IPS-NIHi7 (cell line): ENCODE results near the gene TMPRSS11D.

Source experiments
- DNase-seq: peaks from one replicate; pipeline ENCODE4 v3.0.0; 2012; ENCODE audit warnings: mixed read lengths; ENCODE audit errors: extremely low spot score

The TMPRSS11D gene

DNA sequence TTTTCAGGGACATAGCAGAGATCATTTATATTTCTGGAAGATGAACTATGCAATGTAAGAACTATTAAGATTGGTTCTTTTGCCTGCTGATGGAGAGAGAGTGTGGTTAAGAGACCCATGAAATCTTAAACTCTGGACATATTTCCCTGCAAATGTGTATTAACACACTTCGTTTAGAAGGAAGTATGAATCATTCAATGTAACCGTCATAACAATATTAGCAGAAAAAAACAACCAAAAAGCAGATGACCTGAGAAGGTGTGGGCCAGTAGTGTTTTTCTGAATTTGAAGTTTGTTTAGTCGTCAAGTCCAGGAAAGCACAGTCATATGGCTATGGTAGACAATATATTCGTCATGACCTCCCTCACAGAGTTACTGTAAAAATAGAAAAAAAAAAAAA is 2.5 kb upstream of the TMPRSS11D start:
- DNase-seq: no peak

DNA sequence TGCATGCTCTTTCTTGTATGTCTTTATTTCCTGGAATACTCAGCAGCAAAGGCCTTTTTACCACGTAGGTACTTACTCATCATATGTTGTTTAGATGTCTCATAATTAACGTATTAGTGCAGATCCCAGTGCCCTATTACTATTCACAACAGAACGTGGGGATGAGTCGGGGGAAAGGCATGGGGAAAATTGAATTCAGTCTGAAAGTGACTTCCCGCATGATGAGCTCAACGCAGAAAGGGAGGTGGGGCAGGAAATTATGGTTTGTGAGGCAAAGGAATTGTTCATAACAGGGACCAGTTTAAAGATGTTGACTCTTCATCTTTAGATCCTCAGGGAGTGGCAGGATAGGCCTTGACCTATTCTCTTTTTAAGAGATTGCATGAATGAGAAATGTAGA is 2.0 kb upstream of the TMPRSS11D start:
- no peak for DNase-seq

DNA sequence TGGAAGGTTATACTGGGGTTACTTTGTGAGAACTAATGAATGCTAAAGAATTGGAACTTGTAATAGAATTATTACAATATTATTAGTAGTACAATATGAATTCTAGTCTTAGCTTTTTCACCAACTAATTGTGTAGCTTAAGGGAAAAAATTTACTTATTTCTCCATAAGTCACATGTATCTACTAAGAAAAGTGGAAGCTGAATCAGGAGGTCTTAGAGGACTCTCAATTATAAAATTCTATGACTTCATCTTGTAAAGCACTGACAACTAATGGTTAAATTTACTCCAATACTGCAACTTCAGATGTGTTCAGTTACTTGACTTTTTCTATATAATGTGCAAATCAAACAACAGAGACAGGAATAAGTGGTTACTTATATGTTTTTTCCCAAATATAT is 899 bp upstream of the TMPRSS11D start:
- no peak for DNase-seq

GRCh38 chr4:67883458-67883857 is 344 bp downstream of the TMPRSS11D start:
- no peak for DNase-seq

DNA sequence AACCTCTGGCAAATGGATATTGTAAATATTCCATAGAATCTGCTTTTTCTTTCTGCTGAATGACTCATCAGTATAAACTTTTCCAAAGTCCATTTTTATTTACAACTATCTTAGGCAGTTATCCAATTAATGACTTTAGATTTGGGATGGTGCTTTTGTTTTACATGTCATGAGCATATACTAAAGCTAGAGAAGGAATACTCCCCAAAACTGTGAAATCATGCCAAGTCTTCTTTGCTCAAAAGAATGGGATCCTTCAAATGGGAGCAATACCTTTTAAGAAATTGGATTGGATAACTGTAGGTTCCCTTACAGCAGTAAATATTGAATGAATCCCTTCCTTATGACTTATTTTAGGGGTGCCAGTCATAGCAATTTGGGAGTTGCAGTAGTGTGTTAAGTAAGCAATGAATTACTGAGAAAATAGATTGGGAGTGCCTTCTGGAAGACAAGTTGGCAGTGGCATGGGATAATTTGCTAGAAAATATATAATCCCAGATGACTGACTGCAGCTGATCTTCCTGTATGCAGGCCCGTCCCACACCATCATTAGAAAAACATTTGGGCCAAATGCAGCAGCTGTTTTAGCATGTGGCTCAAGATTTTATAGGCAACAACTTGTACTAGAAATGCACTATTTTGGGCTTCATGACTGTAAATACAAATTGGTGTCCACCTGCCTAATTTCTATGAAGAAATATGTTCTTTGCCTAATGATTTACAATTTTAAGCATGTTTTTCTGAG is 2.8 kb downstream of the TMPRSS11D start:
- DNase-seq: no peak

- DNase-seq: no peak
Observed at GRCh38 chr4:67879486-67879885, 4.3 kb downstream of the TMPRSS11D start.

- no peak for DNase-seq
Observed at GRCh38 chr4:67877086-67877485, 6.7 kb downstream of the TMPRSS11D start.

DNA sequence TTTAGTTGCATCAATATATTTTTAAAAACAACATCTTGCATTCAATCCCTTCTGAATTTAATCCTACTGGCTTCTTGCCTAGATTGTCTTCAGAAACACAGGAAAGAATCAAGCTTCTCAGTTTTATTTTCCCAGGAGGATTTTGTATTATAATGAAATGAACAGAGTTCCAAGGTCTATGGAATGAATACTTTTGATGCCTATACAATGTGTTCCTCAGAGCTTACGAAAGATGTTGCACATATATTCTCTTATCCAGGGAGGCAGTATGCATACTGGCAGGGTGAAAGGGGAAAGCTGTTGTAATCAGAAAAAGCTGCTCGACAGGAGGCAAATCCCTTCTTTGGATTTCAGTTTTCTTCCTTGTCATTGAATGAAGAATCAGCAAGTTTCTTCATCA is 8.8 kb downstream of the TMPRSS11D start:
- DNase-seq: no peak

DNA sequence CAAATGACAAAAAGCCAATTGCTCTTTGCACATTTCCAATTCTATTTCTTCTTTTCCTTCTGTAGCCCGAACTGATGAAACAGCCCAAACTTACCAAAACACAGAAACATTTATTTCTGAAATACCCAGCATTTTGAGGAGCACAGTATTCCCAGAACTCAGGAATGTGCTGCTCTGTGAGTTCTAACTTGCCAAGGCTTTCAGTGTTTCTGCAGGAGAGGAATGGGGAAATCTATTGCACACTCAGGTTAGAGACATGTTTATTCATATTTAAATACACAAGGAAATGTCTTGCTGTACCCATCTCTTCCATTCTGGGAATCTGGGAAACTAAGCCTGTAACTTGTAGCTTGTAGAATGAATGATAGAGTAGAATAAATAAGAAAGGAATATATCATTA is 10.7 kb downstream of the TMPRSS11D start:
- no peak for DNase-seq

DNA sequence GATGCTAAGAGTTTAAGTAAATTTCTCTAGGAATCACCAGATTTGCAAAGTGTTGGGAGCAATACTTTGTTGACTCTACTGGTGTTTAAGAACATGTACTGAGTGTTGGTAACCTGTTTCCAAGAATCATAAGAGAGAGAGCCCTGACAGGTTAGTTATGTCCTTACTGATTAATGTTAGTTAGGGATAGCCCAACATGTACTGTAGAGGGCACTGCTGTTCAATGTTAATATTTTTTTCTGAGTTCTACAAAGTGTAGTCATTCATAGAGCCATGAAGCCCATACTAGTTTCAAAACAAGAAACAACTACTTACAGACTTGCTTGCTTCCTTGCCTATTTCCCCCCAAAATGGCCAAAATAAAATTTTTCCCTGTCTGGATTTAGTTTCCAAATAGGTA is 11.9 kb downstream of the TMPRSS11D start:
- peak; percentile 30 for DNase-seq

DNA sequence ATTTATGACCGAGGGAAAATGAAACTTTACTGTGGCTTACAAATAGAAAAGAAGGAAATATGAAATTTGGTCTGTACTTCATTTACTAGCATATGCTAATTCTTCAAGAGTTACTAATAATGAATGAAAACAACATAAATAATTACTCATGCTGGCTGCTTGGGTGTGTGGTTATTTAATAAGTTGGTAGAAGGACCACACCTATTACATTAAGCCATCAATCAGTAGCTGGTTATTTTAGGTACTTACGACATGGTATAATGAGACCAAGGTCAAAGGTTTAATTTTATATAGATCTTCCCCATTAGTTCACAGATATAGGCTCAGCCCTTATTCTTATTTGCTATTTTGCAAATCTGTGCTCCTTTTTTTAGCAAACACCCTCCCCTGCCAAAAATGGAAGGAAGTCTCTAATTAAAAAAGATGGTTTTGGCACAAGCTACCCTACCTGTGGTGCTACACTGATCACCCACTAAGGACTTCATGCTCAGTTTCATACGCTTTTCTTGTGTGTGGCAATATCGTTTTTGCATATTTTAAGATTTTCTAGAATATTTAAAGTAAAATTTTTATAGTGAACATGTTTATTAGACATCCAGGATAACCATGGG is 14.1 kb downstream of the TMPRSS11D start:
- DNase-seq: no peak

DNA sequence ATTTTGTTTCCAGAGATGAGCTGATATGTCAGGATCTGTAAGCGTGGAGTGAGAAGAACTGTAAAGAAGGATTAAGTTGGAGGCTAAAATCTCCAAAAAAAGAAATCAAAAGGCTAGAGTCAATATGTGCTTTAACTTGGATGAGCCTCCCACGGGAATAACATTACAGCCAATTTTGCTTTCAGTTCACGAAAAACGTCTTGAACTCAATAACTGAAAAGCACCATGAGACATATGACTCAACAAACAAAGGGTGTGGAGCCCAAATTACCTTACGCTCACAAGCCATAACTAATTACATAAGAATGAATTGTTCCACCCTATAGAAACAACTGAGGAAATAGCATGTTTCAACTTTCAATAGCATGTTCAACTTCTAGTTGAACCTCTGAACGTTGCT is 22.3 kb downstream of the TMPRSS11D start:
- DNase-seq: no peak

DNA sequence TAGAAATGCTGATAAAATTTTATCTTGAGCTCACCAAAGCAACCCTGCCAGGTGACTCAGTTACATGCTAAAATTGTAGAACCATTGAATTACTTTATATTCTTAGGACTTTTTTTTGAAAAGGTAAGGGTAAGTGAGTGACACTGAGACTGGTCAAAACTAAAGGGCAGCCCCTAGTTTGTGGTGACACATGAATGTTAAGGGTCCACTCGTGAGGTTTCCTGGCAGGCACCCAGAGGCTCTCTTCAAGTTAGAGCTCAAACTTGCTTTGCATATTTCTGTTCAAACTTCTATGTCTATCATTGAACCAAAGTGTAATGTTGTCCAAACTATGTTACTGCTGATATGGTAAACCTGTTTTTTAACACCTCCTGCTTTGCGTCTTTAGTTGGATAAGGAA is 30.5 kb downstream of the TMPRSS11D start:
- DNase-seq: no peak

- no peak for DNase-seq
Observed at GRCh38 chr4:67820903-67821302, 62.9 kb downstream of the TMPRSS11D start.

DNA sequence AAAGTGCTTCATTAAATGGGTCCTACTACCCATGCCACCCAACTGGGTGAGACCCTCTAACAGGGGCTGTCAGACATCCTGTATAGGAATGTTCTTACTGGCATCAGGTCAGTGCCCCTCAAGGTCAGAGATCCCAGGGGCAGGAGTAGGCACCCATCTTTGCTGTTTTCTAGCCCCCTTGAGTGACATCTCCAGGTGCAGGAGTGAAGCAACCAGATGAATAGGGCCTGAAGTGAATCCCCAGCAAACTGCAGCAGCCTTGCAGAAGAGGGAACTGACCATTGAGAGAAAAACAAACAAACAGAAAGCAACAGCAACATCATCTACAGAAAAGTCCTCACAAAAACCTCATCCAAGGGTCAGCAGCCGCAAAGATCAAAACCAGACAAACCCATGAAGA is 73.8 kb downstream of the TMPRSS11D start:
- DNase-seq: no peak

- peak; percentile 18 for DNase-seq
Observed at GRCh38 chr4:67809502-67809901, 74.3 kb downstream of the TMPRSS11D start.

GRCh38 chr4:67796810-67797209 is 87.0 kb downstream of the TMPRSS11D start:
- DNase-seq: no peak

GRCh38 chr4:67790721-67791120 is 93.1 kb downstream of the TMPRSS11D start:
- no peak for DNase-seq

DNA sequence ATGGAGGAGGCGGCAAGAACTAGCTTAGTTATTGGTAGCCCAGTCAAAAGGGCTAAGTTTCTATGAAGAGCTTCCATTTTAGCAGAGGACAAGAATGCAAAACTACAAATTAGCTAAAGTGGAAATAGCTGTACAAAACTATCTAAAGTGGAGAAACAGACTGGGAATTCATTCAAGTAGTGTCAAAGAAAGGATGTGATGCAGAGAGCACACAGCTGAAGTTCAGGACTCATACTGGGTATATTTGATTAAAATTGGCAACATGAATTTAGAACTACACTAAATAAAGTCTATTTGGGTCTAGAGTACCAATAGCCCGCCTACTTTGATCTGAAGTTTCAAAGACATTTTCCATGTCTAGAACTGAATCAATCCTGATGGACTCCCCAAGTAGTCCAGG is 96.5 kb downstream of the TMPRSS11D start:
- no peak for DNase-seq

DNA sequence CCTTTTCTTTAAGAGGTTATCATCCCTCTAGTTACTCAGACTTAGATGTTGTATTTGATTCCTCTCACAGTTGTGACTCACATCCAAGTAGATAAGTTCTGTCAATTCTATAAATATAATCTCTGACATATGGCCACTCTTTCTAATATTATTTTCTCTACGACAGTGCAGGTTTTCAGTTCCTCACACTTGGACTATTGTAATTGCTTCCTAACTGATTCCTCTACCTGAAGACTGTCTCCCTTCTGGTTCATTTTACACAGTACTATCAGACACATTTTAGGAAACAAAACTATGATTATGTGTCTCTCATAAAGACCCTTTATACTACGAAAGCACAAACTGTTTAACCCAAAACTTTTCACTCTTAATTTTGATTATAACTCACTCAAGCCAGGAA is 98.3 kb downstream of the TMPRSS11D start:
- DNase-seq: no peak

DNA sequence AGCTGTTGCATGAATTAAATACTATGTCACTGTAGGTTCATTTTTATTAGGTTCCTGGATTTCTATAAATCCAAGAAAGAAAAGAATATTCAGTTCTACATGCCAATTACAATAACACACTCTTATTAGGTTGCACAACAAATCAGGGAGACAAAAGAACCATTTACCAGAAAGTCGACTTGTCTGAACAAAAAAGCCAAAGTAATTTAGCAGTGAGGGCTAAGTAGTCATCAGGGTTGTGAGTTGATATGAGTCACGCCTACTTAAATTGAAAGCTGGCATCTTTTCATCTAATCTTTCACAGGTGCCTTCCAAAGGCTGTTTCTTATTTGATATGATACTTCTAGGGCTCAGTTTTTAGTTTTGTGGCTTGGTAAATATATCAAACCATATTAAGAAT is 104.2 kb downstream of the TMPRSS11D start:
- DNase-seq: no peak

DNA sequence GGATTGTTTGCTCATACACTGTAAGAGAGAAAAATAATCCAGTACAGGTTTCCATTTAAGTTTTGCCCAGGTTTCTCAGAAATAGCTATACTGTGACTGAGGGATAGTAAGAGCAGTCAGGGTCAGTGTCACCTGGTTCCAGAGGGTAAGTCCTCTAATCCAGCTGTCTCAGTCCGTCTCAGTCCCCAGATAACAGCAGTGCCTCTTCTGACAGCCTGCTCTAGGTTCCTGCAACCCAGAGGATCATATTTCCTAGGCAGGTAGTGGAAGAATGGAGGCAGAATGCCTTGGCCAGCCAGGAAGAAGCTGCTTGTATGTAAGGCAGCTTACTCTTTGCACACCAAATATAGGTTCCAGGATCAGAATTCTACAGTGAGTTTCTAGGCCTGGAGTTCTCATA is 107.1 kb downstream of the TMPRSS11D start:
- peak; percentile 16 for DNase-seq
